Activated CD8-positive, alpha-beta memory T cell treated with anti-CD3 and anti-CD28 coated beads for 36 hours (primary cell): ENCODE results near the gene ZNF511. TPM values are rescaled to one million over a fixed set of nuclear protein-coding genes. Genes with fewer than 3 reads are reported as not detected.

Source experiments
- CTCF ChIA-PET: fragments of 350-600 bp; sonication (Branson Sonifier 250); formaldehyde crosslinking; loops from one replicate; lab custom pipeline; 2021; ENCODE audit warnings: antibody characterized with exemption; lab: Charles Lee
- POLR2A ChIA-PET: fragments of 350-600 bp; sonication (Branson Sonifier 250); formaldehyde crosslinking; loops from one replicate; lab custom pipeline; 2021; ENCODE audit warnings: antibody characterized with exemption; lab: Charles Lee
- total RNA-seq, 2 experiments: library from RNA; stranded (reverse); gene quantifications; one replicate each; pipeline ENCODE4 v1.2.3, GENCODE V29; 2021

Gene ZNF511
- total RNA-seq, 2 experiments from 2014 or later = 80.8 to 82.5 TPM

DNA sequence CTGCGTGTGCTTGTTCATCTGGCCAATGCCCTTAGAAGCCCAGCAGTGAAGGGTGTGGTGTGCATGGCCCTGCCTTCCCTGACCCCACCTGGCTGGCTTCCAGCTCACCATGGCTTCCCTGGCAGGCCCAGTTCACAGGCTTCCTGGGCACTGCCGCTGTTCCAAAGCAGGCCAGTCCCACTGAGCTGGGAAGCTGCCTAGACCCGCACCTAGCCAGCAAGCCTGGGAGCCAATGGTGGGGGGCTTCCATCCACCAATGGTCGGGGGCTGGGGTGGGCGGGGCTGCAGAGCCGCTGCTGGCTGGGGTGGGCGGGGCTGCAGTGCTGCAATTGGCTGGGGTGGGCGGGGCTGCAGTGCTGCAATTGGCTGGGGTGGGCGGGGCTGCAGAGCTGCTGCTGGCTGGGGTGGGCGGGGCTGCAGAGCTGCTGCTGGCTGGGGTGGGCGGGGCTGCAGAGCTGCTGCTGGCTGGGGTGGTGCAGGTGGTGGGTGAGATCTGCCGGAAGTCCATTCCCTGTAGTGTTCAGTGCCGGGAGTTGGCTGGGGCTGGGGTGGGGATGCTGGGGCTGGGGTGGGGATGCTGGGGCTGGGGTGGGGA lies 15.6 kb downstream of the ZNF511 start:
- POLR2A ChIA-PET = no interaction called here
- CTCF ChIA-PET = interaction anchor here (0.8 to 1.6 kb wide), 2 partner anchors 9 to 196 kb away, joined by 3 to 6 read pairs; no protein-coding TSS in a partner anchor

DNA sequence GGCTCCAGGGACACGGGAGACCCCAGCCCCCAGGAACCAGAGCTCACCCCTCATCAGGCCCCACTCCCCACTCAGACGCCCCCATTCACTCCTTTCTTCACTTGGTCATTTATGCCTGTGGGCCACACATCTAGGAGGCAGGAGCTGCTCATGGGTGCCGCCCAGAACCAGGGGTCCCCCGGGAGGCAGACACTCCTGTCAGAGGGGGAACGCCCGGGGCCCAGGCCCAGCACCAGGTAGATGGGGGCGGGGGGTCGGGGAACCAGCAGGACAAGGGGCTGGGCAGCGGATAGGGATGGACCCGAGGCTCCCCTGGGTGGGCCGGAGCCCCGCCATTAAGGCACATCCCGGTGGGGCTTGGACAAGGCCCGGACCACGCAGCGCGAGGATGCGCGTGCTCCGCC lies 16.1 kb downstream of the ZNF511 start:
- CTCF ChIA-PET = interaction anchor here (0.6 to 0.8 kb wide), 3 partner anchors 54 to 195 kb away, joined by 3 to 4 read pairs (median 4); no protein-coding TSS in a partner anchor
- POLR2A ChIA-PET = interaction anchor here (0.5 to 0.7 kb wide), 2 partner anchors 37 to 63 kb away, joined by 3 to 6 read pairs; no protein-coding TSS in a partner anchor

DNA sequence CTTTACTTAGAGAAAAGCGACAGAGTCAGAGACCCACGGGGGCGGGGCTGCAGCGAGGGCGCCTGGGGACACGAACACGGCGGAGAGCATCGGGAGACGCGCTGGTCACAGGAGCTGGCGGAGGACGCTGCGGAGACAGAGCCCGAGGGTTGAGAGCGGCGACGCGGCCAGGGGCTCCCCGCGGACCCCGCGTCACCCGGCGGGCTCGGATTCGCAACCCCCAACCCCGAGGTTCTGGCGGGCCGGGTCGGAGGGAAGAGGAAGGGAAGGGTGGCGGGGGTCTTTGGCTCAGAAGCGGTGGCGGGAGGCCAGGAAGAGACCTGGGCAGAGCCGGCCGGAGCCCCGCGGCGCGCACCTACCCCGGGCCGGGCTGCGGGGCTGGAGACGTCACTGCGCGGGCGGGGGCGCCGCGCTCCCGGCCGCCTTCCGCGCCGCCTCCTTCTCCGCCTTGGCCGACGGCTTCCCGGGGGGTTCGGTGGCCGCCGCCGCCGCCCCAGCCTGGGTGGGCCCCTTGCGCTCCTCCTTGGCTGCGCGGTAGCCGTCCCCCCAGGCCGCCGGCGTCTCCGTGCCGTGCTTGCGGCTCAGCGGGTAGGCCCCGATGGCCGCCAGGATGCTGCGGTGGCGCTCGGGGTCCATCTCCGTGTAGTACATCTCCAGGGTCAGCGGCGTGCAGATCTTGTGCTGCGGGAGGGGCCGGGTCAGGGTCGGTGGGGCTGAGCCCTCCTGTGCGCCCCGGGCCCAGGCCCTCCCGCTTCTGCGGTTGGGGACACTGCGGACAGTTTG lies 16.9 kb downstream of the ZNF511 start:
- ChIA-PET CTCF (interaction anchor here (0.6 to 0.7 kb wide), 2 partner anchors 55 to 91 kb away, joined by 4 read pairs; no protein-coding TSS in a partner anchor), POLR2A (interaction anchor here (0.5 to 0.7 kb wide), 2 partner anchors 36 to 64 kb away, joined by 3 to 6 read pairs; no protein-coding TSS in a partner anchor)

DNA sequence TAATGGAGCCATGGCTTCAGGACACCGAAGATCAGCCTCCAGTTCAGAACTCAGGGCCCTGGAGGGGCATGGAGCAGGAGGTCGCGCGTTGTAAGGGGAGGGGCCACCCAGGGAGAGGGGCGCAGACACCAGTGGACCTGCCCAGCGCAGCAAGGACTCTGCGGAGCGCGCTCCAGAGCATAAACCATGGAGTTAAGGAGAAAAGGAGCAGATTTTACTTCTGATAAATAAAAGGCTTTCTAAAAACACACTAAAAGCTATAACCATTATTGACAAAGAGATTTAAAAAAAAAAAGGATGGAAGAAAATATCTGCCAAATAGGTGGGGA lies 17.5 kb downstream of the ZNF511 start:
- ChIA-PET POLR2A (no interaction called here), CTCF (no interaction called here)

DNA sequence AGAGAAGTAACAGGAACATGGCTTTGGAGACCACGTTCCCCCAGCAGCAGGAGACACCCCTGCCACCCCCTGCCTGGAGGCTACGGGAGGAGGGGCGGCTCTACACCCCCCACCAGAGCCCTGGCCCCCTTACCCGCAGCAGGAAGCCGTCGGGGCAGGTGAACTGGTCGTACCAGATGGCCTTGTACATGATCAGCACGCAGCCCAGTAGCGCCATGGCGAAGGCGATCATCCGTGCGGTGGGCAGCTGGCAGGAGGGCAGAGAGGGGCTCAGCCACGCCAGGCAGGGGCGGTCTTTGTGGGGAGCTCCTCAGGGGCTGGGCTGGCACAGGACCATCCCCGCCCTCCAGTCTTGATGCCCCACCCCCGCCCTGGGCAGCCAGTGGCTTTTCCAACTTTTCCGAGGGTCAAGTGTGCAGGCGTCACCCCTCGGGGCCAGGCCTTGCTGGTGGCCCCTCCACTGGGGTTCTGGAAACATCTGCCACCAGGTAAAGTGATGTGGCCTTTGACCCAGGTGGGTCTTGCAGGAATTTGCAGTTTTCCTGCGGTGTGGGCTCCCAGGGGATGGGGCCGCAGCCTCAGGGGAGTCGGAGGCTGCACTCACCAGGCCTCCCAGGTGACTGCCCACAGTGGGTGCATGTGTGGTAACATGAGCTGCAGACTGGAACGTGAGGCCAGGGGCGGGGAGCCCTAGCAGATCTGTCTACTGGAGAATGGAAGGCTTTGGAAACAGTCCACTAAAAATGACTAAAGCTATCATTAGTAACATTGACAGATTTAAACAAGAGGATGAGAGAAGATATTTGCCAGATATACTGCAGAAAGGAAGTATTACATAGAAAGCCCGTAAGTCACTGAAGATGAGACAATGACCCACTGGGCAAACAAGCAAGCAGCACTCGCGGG lies 18.3 kb downstream of the ZNF511 start:
- POLR2A ChIA-PET = no interaction called here

DNA sequence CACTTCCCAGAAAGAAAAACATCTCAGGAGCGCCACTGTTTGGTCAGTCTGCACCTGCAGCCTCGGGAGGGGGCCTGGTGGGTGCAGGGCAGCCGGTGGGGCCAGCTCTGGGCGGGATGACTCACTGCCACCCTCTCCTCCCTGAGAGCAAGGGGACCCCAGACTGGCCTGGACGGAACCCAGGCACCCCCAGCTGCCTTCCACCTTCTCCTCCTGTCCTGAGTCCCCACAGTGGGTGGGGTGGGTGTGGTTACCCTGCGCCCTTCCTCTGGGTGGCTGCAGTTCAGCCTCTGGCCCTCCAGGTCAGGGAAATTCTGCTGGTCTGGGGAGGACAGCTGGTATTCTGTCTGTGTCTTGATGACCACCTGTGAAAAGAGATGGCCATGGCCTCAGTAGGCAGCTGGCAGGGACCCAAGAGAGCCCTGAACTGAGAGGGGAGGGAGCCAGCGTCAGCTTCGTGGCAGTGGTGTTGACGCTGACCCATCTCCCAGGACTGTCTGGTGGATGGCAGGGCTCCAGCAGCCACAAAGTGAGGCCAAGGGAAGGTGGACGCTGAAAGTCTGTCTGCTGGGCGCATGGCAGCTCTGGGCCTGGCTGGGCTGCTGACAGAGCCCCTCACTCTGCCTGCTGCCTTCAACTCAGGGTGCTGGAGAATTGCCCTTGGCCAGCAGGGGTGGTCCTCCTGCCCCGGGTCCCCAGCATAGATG lies 19.1 kb downstream of the ZNF511 start:
- POLR2A ChIA-PET = no interaction called here
- CTCF ChIA-PET = interaction anchor here (0.5 to 1.6 kb wide), 2 partner anchors 20 to 301 kb away, joined by 4 to 8 read pairs; no protein-coding TSS in a partner anchor

More for the DNA sequence above, 18.3 kb downstream of the ZNF511 start:
- CTCF ChIA-PET = interaction anchor here (0.5 to 1.6 kb wide), 2 partner anchors 19 to 302 kb away, joined by 4 to 8 read pairs; no protein-coding TSS in a partner anchor

DNA sequence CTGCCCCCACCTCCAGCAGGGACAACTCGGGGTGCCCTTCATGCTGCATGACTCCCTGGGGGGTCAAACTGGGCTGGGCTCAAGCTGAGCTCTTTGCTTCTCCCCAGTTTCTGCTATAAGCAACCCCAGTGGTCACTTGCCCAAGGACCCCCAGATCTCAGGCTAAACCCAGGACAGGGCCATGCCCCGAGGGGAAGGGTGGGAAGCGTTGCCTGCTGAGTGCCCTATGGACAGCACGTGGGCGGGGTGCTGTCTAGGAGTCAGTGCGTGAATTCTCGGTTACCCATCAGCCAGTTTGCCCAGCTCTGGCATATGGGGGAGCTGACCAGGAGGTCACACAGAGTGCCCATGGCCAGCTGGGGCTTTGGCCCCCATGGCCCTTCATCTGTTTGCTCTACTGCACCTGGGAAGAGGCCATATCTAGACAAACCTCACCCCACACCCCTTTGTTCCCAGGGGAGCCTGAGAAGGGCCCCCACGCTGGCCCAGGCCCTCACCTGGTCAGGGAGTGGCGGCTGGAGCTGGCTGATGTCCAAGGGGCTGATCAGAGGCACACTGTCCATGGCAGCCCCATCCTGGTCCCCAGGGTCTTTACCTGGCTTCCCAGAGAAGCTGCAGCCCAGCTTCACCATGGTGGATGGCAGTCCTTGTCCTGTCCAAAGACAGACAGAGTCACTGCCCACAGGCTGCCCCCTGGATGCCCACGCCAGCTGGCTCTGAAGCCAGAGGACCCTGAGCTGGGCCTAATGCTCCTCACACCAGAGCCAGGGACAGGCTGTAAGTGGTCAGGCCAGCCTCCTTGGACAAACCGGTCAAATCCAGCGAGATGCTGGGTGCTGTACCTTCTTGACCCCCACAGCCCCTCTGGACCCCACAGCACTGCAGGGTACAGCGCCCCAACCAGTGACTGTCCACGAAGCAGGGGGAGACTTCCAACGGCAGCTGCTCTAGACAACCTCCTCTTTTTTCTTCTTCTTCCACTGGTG lies 19.9 kb downstream of the ZNF511 start:
- CTCF ChIA-PET = interaction anchor here (0.6 to 2.1 kb wide), 25 partner anchors 7 to 191 kb away, joined by 3 to 16 read pairs (median 6); partner anchors contain the start of genes ECHS1, FUOM, PAOX and PRAP1
- POLR2A ChIA-PET = interaction anchor here (0.7 kb wide), 1 partner anchor 54 kb away, joined by 3 read pairs; no protein-coding TSS in a partner anchor

DNA sequence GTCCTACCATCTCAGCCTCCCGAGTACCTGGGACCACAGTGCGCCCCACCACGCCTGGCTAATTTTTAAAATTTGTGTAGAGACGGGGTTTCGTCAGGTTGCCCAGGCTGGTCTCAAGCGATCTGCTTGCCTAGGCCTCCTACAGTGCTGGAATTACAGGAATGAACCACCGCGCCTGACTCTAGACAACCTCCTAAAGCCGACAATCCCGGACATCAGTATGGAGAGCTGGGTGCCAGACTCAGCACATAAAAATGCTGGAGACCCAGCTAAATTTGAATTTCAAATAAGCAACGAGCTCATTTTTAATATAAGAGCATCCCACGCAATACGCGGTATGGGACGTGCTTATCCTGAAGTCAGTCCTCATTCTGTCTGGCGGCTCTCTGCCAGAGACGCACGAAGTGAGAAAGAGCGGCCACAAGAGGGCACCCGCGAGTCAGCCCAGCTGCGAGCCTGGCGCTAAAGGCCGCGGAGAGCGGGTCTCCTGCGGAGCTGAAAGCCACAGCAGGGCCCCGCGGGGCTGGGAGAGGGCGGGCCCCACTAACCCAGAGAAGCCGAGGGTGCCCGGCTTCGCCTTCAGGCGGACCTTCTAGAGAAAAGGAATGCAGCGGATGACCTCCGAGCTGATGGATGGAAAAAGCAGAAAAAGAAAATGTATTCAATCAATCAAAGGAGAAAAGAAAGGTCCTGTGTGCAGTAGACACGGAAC lies 20.9 kb downstream of the ZNF511 start:
- POLR2A ChIA-PET = interaction anchor here (0.6 to 0.7 kb wide), 2 partner anchors 27 to 55 kb away, joined by 3 read pairs; no protein-coding TSS in a partner anchor
- CTCF ChIA-PET = interaction anchor here (0.6 to 2.1 kb wide), 27 partner anchors 8 to 190 kb away, joined by 3 to 16 read pairs (median 5); partner anchors contain the start of genes ECHS1, FUOM, PAOX and PRAP1

DNA sequence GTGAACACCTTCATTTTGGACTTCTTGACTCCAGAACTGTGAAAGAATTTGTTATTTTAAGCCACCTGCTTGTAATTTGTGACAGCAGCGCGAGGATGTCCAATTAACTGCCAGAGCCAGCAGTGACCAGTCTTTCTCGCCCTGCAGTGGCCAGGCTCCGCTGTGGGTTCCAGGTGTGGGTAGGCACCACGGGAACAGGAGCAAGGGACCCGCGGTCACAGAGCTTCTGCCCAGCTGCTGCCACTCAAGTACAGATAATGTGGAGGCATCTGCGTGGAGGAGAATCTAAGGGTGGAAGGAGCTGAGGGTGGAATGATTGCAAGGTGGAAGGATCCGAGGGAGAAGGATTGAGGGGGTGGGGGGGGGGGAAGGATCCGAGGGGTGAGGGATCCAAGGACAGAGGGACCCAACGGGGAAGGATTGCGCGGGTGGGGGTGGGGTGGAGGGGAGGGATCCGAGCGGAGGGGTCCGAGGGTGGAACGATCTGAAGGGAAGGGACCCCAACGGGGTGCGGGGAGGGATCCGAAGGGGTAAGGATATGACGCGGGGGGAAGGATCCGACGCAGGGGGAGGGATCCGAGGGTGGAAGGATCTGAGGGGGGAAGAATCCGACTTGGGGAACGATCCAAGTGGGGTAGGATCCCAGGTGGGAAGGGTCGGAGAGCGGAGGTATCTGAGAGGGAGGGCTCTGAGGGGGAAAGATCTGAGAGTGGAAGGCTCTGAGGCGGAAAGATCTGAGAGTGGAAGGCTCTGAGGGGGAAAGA lies 24.4 kb downstream of the ZNF511 start:
- CTCF ChIA-PET = no interaction called here
- POLR2A ChIA-PET = no interaction called here

DNA sequence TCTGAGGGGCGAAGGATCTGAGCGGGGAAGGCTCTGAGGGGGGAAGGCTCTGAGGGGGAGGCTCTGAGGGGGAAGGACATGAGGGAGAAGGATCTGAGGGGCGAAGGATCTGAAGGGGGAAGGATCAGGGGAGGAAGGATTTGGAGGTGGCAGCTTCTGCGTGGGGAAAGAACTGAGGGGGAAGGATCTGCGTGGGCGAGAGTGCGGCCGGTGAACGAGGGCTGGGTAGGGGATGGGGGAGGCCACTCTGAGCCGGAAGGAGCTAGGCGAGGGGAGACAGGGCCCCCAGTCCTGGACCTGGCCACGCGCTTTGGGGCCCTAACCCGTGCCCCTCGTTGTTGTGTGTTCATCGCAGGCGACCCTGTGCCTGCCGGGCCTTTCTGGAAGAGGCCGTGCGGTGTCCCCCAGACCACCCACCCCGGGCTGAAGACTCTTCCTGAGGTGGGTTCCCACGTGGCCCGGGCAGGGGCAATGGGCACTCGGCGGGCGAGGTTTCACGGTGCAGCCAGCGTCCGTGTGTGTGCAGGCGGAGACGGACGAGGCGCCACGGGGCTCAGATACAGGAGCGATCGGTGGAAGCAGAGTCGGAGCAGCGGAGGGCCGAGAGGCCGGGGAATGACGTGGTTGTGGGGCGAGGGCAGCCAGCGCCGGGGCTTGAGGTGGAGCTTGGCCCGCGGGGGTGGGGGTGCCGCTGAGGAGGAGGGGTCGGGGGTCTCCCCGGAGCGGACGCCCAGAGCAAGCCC lies 26.0 kb downstream of the ZNF511 start:
- CTCF ChIA-PET = no interaction called here
- POLR2A ChIA-PET = interaction anchor here (0.7 kb wide), 1 partner anchor 42 kb away, joined by 5 read pairs; no protein-coding TSS in a partner anchor

DNA sequence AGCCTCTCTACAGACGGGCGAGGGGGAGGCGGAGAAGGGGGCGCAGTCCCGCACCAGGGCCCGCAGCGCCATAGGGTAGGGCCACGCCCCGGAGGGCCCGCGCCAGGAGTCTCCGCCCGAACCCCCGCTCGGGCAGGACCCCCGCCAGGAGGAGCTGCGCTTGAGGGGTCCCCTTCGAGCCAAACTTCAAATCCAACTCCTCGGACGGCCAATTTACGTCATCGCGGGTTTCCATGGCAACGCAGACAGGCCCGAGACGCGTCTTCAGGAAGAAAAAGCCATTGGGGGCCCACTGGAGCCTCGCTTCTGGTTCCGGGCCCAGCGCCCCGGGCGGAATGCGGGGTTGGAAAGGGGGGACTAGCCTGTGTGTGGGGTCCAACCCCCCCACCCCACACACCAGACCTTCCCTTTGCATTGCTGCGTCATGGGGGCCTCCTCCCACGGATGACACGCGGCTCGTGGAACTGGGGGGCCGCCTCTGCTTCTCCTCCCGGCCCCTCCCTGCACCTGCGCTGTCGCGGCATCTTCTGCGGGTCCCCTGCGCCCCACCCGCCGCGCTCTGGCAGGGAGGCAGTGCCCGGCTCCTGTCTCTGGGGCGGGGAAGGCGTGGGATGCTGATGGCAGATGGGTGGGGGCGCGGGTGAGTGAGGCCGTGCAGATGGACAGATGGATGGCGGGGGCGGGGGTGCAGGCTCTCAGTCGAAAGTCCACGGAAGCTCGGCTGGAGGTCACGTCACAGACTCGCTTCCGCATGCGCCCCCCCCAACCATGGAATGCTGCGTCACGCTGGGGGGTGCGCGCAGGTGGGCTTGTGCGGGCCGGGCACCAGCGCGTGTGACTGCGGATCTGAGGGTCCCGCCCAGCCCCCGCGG lies 26.8 kb downstream of the ZNF511 start:
- CTCF ChIA-PET = interaction anchor here (2.0 kb wide), 1 partner anchor 20 kb away, joined by 4 read pairs; no protein-coding TSS in a partner anchor

DNA sequence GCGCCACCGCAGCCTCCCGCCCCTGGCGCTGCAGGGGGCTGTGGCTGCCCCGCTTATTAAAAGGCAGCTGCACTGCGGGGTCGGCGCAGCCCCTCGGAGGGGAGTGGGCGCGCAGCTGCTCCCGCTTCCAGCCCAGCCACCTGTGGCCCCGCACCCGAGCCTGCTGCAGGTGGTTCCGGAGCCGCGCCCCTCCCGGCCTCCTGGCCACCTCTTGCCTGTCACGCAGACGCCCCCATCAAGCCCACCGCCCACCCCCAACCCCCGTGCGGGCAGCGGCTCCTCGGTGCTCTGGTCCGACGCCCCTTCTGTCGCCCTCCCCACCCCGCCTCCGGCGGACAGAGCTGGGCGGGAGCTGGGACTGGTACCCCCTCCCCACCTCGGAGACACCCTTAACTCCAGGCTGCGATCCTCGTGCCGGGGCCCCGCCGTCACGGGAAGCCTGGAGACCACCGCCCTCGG lies 27.4 kb downstream of the ZNF511 start:
- ChIA-PET CTCF (interaction anchor here (2.0 kb wide), 1 partner anchor 19 kb away, joined by 4 read pairs; no protein-coding TSS in a partner anchor), POLR2A (interaction anchor here (0.5 kb wide), 1 partner anchor 15 kb away, joined by 5 read pairs; no protein-coding TSS in a partner anchor)

More for the DNA sequence above, 26.8 kb downstream of the ZNF511 start:
- POLR2A ChIA-PET = interaction anchor here (0.5 to 0.7 kb wide), 2 partner anchors 16 to 43 kb away, joined by 5 read pairs; no protein-coding TSS in a partner anchor

DNA sequence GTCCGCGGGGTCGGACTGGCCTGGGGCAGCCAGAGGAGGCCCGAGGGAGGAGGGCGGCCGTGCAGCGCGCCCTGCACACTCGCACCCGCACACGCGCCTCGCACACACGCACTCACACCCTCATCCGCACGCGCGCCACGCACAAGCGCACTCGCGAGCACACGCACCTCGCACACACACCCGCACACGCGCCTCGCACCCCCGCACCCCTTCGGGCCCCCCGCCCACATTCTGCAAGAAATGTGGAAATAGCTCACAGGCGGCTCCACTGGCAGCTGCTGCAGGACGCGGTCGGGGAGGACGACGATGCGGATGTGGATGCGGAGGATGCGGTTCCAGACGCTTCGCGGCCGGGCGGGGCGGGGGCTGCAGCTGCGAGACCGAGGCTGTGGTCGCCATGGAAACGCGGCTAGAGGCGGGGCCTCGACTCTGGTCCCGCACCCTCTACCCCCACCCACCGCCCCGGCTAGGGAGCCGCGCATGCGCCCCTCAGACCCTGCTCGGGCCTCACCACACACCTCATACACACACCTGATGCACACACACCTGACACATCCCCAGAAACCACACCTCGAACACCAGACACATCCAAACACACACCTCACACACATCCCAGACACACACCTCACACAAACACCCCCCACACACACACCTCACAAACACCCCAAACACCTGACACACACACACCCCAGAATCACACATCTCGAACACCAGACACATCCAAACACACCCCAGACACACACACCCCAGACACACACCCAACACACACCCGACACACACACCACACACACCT lies 28.1 kb downstream of the ZNF511 start, which contains the start of gene CALY:
Gene CALY, minus strand, starts transcription at position 320 of the 793 bp plus-strand sequence. CDS start 7,907 bp downstream, outside the sequence.
- ChIA-PET POLR2A (no interaction called here), CTCF (interaction anchor here (2.0 kb wide), 1 partner anchor 19 kb away, joined by 4 read pairs; no protein-coding TSS in a partner anchor)
